B cell (primary cell): ENCODE data around the gene ARPP21.

ENCODE experiments used
- EZH2 ChIP-seq: IDR thresholded peaks from 2 replicates; pipeline ENCODE4 v1.6.1; 2012; ENCODE audit warnings: borderline replicate concordance, low read depth, mild to moderate bottlenecking, moderate library complexity, low read length; ENCODE audit not compliant: insufficient read depth, poor library complexity, severe bottlenecking
- TF ChIP-seq, protein P1 (sequence below): fragments of 200-600 bp; IDR thresholded peaks from one replicate; pipeline ENCODE4 v1.8.0; 2022; ENCODE audit warnings: antibody characterized with exemption, mild to moderate bottlenecking

DNA sequence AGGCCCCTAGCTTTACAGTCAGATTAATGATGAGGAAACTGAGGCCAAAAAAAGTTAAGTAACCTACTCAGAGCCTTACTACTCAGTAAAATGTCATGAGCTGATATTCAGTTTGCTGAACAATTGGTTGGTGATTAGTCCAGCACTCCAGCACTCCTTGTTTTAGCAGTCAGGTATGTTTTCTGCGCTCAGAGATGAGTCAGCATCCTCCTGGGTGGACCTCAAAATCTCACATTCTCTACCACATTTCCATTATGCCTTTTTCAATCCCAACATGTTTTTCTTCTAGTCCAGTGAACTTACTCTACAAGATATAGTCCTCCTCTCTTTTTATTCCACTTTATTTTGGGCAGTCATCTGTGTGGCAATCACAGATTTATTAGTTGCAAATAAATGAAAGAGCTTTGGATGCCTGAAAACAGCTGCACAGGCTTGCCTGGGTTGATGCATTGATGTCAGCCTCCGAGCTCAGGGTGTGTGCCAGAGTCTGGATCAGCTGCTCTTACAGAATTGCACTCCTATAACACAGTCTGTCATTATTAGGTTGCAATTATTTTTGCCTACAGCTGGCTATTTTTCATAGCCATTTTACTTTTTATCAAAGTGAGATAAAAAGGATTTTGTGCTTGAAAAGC lies 133.2 kb downstream of the ARPP21 start:
- TF ChIP-seq, protein P1, sequence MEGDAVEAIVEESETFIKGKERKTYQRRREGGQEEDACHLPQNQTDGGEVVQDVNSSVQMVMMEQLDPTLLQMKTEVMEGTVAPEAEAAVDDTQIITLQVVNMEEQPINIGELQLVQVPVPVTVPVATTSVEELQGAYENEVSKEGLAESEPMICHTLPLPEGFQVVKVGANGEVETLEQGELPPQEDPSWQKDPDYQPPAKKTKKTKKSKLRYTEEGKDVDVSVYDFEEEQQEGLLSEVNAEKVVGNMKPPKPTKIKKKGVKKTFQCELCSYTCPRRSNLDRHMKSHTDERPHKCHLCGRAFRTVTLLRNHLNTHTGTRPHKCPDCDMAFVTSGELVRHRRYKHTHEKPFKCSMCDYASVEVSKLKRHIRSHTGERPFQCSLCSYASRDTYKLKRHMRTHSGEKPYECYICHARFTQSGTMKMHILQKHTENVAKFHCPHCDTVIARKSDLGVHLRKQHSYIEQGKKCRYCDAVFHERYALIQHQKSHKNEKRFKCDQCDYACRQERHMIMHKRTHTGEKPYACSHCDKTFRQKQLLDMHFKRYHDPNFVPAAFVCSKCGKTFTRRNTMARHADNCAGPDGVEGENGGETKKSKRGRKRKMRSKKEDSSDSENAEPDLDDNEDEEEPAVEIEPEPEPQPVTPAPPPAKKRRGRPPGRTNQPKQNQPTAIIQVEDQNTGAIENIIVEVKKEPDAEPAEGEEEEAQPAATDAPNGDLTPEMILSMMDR, result no peak
- TF ChIP-seq EZH2, result no peak
